GM18511 (cell line): ENCODE results near the gene JAG2.

Experiments used
- ATAC-seq: cut with Tn5 transposase; IDR thresholded peaks from one replicate; pipeline ENCODE4 v1.9.1; 2021; ENCODE audit warnings: mild to moderate bottlenecking, moderate library complexity; ENCODE audit not compliant: unreplicated experiment

JAG2 gene

DNA sequence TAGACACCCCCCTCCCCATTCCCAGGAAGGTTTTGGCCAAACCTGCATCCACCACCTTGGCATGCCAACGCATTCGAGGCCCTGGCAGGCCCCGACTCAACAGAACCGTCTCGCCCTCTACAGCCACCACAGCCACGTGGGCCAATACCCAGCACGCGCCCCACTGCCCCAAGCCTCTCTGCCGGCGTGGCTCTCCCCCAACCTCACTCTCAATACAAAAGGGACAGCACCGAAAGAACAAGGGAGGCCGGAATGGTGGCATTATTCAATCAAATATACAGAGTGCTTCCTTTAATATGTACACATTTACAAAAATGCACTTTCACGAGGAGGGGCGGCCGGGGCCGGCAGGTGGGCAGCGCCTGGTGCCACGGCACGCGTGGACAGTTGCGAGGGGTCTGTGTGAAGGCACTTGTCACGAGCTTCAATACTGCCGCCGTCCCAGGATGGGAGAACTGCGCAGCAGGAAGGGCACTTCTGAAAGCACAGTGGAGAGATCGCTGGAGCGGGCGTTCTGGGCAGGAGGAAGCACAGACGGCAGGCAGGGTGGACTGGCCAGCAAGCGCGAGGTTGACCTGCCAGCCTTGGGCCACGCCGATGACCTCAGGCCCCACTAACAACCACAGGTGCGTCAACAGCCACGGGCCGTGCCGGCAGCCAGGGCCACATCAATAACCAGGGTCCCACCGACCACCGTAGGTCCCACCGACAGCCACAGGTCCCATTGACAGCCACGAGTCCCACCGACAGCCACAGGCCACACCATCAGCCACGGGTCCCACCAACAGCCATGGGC lies 26.9 kb downstream of the JAG2 start:
- ATAC-seq = no peak

DNA sequence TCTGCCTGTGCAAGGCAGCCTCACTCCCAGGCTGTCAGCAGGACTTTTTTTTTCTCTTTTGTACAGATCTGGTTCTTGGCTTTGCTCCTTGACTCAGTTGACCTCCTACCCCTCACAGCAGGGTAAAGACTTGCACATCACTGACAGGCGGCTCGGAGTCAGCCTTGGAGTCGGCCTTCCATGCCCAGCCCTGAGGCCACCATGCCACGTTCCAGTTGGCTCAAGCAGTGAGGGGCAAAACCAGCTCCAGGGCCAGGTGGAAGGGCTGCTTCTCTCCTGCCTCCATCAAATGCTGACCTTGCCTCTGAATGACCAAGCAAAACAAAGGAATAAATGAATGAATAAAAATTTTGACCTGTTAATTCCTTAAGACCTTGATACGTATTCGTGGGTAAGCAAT lies 27.6 kb downstream of the JAG2 start:
- no peak for ATAC-seq

DNA sequence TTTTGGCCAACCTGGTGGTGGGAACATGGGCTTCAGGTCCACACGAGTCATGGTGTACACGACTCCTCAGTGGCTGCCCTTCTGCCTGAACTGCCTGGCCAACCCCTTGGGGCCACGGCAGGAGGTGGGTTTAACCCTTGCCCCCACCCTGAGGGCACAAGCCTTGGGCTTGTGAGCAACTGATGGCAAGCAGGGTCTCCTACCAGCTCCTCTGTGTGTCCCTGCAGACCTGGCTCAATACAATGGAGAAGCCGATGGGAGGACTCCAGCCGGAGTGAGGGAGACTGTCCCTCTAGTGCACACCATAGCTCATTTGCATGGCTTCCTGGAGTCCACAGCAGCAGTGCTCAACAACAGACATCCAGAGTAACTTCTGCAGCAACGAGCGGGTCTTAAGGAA lies 28.0 kb downstream of the JAG2 start:
- ATAC-seq = no peak

DNA sequence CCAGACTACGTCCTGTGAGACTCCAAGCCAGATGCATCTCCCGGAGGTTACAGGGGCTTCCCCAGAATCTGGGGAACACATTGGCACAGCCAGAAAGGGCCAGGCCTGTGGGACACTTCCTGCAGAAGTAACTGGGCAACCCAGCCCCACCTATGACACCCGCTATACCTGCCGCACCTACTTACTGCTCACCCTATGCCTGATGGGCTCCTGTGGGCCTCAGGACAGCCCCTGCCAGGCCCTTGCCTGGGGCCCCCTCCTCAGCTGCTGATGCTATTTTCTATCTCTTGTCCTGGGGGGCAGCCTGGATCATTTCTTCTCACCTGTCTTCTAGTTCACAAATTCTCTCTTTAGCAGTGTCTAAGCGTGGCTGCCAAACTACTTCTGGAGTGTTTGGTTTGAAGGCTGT lies 28.7 kb downstream of the JAG2 start:
- ATAC-seq = no peak

DNA sequence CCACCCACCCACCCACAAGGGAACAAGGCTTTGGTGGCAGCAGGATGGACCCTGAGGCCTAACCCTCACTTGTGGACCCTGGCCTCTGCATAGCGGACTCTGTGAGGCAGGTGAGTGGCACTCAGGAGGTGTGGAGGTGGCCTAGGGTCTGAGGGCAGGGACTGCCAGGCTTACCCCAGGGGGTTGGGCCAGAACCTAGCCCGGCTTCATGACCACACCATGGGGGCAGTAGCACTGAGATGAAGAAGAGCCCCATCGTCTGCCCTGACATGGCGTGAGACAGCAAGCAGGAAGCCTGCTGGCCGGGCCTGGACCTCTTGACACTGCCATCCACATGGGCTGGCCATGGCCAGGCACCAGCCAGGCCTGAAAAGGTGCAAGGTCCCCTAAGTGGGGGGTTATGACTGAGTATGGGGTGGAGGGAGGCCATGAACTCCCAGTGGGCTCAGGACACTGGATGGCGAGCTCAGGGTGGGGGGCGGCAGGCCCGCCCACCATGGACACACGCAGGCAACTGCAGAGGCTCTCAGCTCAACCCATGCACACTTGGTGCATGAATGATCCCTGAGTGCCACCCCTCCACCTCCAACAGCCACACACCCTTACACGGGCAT lies 29.3 kb downstream of the JAG2 start:
- no peak for ATAC-seq

DNA sequence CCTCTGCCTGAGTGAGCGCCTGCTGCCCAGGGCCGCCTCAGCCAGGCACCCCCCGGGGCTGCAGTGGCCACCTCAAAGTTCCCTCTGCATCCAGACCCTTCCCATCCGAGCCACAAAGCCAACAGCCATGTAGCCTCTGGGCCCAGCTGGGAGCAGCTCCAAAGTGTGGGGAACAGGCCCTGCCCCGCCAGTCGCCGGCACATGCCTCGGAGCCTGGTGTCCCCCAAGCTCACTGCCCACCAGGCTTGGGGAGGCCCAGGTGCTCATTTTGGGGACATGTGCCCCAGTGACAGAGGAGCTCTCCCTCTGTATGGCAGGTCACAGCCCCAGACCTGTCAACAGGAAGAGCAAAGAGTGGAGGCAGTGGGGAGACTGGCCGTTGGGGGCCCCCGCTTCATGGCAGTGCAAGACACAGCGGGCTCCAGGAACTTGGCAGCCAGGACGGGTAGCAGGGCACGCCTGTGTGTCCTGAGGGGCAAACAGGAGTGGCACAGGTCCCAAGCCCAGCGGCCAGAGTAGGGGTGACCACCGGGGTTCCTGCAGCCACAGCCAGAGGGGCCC lies 29.9 kb downstream of the JAG2 start:
- ATAC-seq = no peak

DNA sequence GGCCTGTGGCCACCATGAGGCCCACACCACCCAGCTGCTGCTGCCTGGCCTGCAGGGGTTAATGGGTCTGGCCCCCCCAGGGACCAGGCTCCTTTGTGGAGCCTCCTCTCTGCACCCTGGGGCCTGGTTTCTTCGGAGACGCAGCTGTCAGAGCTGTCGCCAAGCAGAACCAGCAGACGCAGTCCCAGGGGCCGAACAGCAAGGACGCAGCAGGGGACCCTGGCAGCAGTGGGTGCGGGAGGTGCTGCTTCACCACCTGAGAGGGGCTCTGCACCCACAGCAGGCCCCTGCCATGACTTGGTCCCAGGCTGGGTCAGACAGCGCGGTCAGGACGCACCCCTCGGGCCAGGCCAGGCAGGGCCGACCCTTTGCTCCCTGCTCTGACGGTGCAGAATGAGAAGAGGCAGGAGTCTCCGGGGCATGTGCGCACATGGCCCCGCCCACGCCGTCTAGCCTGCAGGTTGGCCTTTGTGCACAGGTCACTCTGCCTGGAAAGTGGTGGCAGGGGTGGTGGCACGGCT lies 30.5 kb downstream of the JAG2 start:
- ATAC-seq = no peak

DNA sequence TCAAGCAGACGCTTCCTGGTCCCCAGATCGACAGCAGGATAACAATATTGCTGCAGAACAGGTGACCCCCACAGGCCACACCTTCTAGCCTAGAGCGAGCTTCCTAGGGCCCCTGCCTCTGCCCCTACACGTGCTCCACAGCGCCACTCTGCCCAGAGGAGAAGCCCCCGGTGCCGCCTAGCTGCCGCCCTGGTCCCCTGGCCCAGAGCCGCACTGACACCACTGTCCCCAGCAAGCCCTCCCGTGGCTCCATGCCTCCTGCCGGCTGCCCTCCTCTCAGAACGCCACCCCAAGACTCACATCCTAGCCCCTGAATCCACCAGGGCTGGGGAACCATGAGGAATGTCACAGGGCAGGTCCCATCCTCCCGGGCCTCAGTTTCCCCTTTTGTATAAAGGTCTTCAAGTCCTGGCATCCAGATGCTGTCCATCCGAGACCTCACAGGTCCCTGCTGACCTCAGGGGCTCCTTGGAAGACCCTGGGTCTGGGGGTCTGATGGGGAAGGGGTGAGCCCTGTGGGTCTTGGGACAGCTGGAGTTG lies 31.0 kb downstream of the JAG2 start:
- ATAC-seq = no peak

DNA sequence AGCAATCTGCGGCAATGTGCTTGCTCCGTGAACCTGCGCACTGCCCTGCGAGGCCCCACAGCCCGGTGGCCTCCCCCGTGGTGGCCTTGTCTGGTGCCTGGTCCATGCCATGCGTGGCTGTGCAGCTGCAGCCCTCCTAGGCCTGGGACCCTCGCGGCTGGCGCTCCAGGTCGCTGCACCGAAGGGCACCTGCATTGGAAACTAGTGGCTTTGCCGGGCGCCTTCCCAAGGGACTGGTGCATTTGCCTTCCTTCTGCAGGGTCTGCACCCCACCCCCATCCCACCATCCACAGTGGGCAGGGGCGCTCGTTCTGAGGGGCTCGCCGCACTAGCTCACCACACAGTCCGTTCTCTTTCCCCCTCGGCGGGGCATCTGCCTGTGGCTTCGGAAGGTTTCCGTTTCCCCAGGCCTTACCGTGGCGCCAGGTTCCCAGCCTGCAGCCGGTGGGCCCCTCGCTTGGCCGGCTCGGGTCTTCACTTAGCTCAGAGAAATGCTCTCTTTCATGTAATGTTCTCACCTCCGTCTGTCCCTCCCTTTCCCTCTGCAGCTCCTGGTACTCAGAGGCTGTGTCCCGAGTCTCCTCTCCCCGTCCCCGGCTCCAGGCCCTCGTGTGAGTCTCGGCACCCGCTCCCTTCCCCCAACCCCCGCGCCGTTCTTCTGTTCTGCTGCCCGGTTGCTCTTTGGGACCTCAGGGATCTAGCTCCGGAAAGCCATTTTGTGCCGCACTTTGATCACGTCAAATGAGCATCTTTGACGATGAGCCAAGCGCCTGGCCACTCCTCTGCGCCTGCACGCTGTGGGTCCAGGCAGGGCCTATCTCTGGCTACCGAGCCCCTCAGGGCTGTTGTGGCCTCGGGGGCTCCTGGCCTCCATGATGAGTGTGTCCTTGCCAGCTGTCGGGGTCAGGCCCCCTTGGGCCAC lies 31.9 kb downstream of the JAG2 start:
- ATAC-seq = no peak

DNA sequence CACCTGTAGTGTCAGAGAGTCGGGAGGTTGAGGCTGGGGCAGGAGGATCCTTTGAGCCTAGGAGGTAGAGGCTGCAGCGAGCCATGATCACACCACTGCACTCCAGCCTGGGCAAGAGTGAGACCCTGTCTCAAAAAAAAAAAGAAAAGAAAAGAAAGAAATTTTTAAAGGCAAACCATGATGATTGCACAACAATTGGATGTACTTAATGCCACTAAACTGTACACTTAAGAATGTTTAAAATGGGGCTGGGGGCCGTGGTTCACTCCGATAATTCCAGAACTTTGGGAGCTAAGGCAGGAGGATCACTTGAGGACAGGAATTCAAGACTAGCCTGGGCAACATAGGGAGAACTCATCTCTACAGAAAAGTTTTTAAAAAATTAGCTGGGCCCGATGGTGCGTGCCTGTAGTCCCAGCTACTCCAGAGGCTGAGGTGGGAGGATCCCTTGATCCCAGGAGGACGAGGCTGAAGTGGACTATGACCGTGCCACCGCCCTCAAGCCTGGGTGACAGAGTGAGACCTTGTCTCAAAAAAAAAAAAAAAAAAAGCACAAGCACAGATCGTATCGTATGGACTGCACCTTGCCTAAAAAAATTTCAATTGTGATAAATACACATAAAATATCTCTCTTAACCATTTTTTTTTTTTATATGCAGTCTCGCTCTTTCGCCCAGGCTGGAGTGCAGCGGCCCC lies 32.7 kb downstream of the JAG2 start:
- no peak for ATAC-seq

DNA sequence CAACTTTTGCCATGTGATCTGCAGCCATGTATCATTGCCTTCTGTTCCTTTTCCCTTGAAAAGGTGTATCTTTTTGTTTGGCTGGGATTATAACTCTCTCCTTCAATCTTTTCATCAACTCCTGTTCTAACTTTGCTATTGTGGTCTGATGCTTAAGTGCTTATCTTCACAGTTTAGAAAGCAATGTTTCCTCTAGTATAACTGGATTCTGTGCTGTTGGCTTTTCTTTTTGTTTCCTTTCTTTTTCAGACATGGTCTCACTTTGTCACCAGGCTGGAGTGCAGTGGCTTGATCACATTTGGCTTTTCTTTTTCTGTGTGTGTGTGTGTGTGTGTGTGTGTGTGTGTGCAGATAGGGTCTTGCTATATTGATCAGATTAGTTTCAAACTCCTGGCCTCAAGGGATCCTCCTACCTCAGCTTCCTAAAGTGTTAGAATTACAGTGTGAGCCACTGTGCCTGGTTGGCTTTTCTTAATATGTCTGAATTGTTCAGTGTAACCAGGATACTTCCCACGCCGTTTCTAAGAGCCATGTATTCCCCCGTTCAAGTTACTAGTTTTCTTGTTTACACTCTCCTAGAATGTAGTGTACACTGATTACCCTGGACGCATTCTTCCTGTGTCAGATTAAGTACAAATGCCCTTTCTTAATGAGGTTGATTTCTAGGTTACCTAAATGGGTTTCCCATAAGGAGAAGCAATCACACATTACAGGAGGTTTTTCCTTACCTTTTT lies 35.5 kb downstream of the JAG2 start:
- no peak for ATAC-seq

DNA sequence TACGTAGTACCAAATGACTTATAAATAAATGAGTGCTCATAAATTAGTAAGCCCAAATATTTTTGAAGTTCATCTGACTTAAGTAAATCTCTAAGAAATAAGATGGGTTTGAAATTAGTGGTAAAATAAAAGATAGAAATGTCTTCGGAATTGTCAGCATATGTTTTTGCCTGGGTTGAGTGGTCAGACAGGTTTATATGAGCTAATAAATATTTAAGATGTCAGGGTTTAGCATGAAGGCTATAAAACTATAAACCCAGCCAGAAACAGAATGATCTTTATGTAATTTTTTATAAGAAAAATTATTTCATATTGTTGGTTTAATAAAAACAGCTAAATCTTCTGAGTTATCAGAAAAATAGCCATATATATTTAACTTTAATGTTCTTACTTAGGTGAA lies 37.3 kb downstream of the JAG2 start:
- ATAC-seq = no peak

DNA sequence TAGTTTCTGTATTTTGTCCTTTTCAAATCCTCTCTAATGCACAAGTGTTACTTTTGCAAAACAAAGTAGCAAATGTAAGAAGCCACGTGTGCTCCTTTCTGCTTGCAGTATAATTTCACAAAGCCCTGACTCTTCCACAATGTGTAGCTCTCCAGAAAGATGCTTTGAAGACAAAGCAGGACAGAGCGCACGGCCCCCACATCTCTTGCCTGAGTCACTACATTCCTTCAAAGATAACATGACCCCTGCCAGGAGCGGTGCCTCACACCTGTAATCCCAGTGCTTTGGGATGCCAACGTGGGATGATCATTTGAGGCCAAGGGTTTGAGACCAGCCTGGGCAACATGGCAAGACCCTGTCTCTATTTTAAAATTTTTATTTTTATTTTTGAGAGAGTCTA lies 40.5 kb downstream of the JAG2 start:
- no peak for ATAC-seq

DNA sequence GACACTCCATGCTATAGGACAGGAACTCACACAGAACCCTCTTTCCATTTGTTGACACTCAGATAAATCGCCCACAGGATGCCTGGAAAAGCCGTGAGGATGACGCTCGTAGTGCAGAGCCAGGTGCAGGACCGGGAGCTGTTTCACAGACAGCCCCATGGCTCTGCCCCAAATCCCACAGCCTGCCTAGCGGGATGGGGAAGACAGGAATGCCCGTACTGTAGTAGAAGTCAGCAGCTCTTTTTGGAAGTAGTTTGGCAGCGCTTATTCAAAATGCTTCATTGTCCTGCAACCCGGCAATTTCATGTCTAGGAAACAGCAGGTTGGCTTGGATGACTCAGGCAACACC lies 41.6 kb downstream of the JAG2 start:
- no peak for ATAC-seq

DNA sequence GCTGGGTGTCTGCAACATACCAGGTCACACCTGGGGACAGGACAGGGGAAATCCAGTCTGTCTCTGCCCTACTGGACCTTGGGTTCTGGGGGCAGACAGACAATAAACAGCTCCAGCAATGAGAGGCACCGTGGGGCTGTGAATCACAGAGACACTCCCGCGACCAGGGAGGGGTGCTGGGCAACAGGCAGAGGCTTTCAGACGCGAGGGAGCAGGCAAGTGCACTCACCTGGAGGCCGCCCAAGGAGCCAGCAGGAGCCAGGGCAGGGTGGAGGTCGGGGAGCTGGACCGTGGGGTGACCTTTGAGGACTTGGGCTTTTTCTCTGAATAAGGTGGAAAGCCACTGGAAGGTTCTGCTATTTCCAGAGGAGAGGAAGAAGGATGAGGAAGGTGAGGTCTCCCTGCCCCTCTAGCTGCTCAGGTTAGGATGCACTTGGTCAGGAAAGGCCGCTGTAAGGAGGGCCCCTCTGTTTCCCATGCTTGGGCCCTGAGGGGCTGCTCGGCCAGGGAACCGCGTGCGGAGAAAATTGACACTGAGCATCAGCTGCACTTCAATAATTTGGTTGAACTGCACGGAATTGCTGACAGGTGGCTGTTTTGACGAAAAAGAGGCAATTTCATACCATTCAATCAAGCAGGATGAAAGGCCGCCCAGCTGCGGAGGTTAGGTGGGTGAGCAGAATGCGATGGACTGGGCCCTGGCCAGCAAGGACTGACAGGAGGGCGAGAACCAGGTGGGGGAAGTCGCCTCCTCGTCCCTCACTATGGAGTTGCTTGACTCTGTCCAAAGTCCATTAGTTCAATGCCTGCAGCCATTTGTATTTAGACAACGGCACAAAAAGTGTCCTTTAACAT lies 42.2 kb downstream of the JAG2 start:
- ATAC-seq = no peak

DNA sequence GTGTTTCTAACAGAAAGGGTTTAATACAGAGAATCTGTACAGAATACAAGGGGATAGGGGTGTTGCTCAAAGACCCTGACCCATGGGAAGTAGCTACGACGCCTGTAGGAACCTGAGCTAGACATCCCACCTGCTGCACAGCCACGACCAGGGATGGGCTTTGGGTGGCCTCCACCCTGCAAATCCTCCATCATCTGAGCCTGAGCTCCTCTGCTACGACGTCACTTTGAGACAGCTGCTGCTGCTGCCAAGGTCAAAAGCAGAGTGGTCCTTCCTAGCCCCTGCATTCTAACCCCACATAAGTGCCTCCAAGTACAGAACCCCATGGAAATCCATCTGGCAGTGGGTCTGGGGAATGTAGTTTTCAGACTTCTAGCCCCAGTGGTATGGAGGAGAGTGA lies 43.8 kb downstream of the JAG2 start:
- no peak for ATAC-seq

DNA sequence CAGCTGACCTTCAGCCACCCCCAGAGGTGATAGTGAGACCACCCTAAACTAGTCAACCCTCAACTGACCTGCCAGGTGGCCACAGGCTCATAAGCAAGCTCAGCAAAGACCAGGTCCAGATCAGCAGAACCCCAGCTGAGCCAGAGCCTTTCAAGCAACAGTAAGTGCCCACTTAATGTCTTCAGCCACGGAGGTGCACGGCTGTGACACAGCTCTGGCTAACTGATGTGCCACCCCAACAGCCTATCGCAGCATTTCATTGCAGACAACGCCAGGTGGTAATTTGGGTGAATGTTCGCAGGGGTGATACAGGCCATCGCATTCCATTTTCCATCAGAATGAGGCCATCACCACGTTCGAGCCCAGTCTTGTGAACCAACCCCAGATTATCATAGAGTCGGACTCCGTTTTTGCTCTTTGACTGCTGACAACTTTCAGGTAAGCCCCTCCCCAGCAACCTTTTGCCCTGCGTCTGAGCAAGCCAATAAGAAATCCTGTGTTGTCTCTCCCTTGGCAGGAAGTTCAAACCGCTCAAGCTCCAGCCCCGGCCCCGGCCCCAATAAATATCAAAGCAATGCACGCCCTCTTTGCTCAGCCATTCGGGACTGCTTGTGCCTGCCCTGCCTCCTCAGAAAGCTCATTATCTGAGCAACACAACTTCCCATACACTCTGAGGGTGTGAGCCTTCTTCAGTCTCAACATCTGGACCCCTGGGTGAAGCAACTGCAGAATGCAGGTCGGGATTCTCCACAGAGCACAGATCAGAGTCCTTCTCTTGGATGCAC lies 44.4 kb downstream of the JAG2 start:
- ATAC-seq = no peak

DNA sequence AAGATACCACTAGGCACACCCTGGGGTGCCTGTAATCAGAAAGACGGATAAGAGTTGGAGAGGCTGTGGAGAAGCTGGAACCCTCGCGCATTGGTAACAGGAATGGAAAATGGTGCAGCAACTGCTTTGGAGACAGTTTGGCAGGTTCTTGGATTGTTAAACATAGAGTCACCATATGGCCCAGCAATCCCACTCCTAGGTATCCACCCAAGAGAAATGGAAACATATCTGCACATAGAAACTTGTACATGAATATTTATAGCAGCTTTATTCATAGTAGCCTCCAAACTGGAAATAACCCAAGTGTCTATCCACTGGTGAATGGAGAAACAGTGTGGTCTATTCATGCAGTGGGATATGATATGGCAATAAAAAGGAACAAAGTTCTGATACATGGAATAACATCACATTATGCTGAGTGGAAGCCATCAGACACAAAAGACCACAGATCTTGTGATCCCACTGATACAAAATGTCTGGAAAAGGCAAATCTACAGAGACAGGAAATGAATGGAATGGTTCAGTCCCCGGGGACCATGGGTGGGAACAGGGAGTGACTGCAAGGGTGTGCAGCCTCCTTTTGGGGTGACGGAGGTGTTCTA lies 45.4 kb downstream of the JAG2 start:
- no peak for ATAC-seq
